HUDEP-2 (cell line): ENCODE results near the gene CHRNA4.
"Not testable (repeated sequence)": the region's sequence is repeated elsewhere in the genome, so short reads cannot be mapped to it uniquely, and the experiment has no call there.

Source experiments
- DNase-seq, 76 experiments: peaks; one replicate each; lab custom pipeline; 2025; ENCODE audit not compliant: unreplicated experiment in 76 of 76; lab: John Stamatoyannopoulos, UW

CHRNA4 gene

GRCh38 chr20:63351811-63352591, 9.1 kb downstream of the CHRNA4 start:
- DNase-seq: no peak

GRCh38 chr20:63351326-63351700, 9.8 kb downstream of the CHRNA4 start:
- no peak for DNase-seq

- no peak for DNase-seq
Observed at GRCh38 chr20:63350597-63351325, 10.4 kb downstream of the CHRNA4 start.

- no peak for DNase-seq
Observed at GRCh38 chr20:63350196-63350595, 11.0 kb downstream of the CHRNA4 start.

- DNase-seq: no peak
Observed at GRCh38 chr20:63349516-63349895, 11.6 kb downstream of the CHRNA4 start.

GRCh38 chr20:63348828-63349515, 12.2 kb downstream of the CHRNA4 start:
- no peak for DNase-seq

- DNase-seq: no peak
Observed at GRCh38 chr20:63347950-63348827, 13.0 kb downstream of the CHRNA4 start.

GRCh38 chr20:63347081-63347741, 13.9 kb downstream of the CHRNA4 start:
- no peak for DNase-seq

GRCh38 chr20:63346131-63347080, 14.7 kb downstream of the CHRNA4 start:
- DNase-seq: no peak

GRCh38 chr20:63345328-63346100, 15.6 kb downstream of the CHRNA4 start:
- no peak for DNase-seq

- DNase-seq: no peak
Observed at GRCh38 chr20:63344616-63345327, 16.4 kb downstream of the CHRNA4 start.

GRCh38 chr20:63343460-63344445, 17.4 kb downstream of the CHRNA4 start:
- no peak for DNase-seq

GRCh38 chr20:63342561-63343459, 18.3 kb downstream of the CHRNA4 start:
- no peak for DNase-seq

GRCh38 chr20:63340158-63340688, 20.9 kb downstream of the CHRNA4 start:
- DNase-seq: not testable (repeated sequence)
